ENCODE data around the gene AXIN2. TPM values are rescaled to one million over a fixed set of nuclear protein-coding genes. Genes with fewer than 3 reads are reported as not detected.

The AXIN2 gene
- total and polyA plus RNA-seq, 10 of the 15 experiments (the other 5 are each of a cell fraction or from before 2014, with no cell fraction given) = 0.47 to 7.8 (median 3.1) TPM

- ATAC-seq = peak; percentile 73
- WGBS (ENCODE audit: insufficient coverage, insufficient replicate concordance, low lambda C conversion rate, missing lambda C conversion rate) = 4% methylated on average over 8 of the region's 8 CpGs
- no peak overlapping the region for H3K4me3 ChIP-seq
- no peak overlapping the region for H3K9ac ChIP-seq (ENCODE audit: control insufficient read depth, insufficient read depth, low read length)
- POLR2A ChIA-PET = no interaction called here
- CTCF ChIA-PET = interaction anchor here (0.9 to 1.4 kb wide), 4 partner anchors 12 to 345 kb away, joined by 3 to 5 read pairs (median 3); no protein-coding TSS in a partner anchor
- intact Hi-C loops (cut with micrococcal nuclease; ENCODE audit: unreplicated experiment) (loop anchor here (5.0 to 10.0 kb wide), 2 partner anchors 226 to 348 kb away; no protein-coding TSS in a partner anchor), in situ Hi-C loops (cut with MboI) (loop anchor here (25.0 kb wide), 1 partner anchor 607 kb away; no protein-coding TSS in a partner anchor)
- no peak overlapping the region for H2AFZ ChIP-seq (ENCODE audit: control insufficient read depth, low read depth, low read length)
- H3K27me3 ChIP-seq (replicated peaks in 1 of 2; ENCODE audit: control insufficient read depth in 2 of 2, insufficient read depth in 2 of 2, low read length in 1 of 2) = no peaks in the 10 kb centered on the region
- no peak for FAIRE-seq
- no peaks in the 10 kb centered on the region for H3K79me2 ChIP-seq (ENCODE audit: control insufficient read depth, insufficient read depth, low read length)
- no peaks in the 10 kb centered on the region; the same call in 2 of the 3 replicates for H3K9me3 ChIP-seq (replicated peaks; ENCODE audit: control insufficient read depth, insufficient read depth, low read length)
- peak; percentile 40 for DNase-seq (ENCODE audit: low read depth, low spot score)
- H3K4me2 ChIP-seq (ENCODE audit: control insufficient read depth, insufficient read depth) = no peak overlapping the region; the same call in 1 of the 2 replicates
- TF ChIP-seq PAX5 (IDR thresholded peaks at IDR 0.05; ENCODE audit: borderline replicate concordance, low read depth, low read length) = peak; percentile 47; the same call in 1 of the 2 replicates
- peak in 1 of 2 experiments; percentile 46; a peak in 1 of 4 replicates for TF ChIP-seq BHLHE40 (IDR thresholded peaks at IDR 0.05; ENCODE audit: borderline replicate concordance in 1 of 2, low read depth in 2 of 2, low read length in 1 of 2)
- TF ChIP-seq EP300 (IDR thresholded peaks at IDR 0.05; ENCODE audit: borderline replicate concordance in 1 of 2, control insufficient read depth in 1 of 2, low read depth in 2 of 2, low read length in 2 of 2) = peak in 1 of 2 experiments; percentile 24; a peak in 1 of 4 replicates
- peak; percentile 68 for TF ChIP-seq RUNX3 (IDR thresholded peaks at IDR 0.05; ENCODE audit: low read length)
- TF ChIP-seq PAX8 (IDR thresholded peaks at IDR 0.05) = no peak
- TF ChIP-seq SUPT20H (IDR thresholded peaks at IDR 0.05; ENCODE audit: borderline replicate concordance, control insufficient read depth, low read depth, low read length) = no peak
- TF ChIP-seq, protein P1, sequence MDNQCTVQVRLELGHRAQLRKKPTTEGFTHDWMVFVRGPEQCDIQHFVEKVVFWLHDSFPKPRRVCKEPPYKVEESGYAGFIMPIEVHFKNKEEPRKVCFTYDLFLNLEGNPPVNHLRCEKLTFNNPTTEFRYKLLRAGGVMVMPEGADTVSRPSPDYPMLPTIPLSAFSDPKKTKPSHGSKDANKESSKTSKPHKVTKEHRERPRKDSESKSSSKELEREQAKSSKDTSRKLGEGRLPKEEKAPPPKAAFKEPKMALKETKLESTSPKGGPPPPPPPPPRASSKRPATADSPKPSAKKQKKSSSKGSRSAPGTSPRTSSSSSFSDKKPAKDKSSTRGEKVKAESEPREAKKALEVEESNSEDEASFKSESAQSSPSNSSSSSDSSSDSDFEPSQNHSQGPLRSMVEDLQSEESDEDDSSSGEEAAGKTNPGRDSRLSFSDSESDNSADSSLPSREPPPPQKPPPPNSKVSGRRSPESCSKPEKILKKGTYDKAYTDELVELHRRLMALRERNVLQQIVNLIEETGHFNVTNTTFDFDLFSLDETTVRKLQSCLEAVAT (IDR thresholded peaks at IDR 0.05) = 0 out of 2 replicates have a peak, but pooled peaks have one; percentile 23
- TF ChIP-seq SREBF2 (IDR thresholded peaks at IDR 0.05; ENCODE audit: low read length) = no peak
- TF ChIP-seq MEF2B (IDR thresholded peaks at IDR 0.05; ENCODE audit: partially characterized antibody, poor library complexity, severe bottlenecking) = peak; percentile 59
- TF ChIP-seq NR2F1 (conservative IDR thresholded peaks at IDR 0.05) = peak; percentile 84; the same call in 1 of the 2 replicates
- peak; percentile 57 to 70; a peak in 3 of 4 replicates for TF ChIP-seq IKZF2 (IDR thresholded peaks at IDR 0.05)
- TF ChIP-seq NBN (IDR thresholded peaks at IDR 0.05) = 0 out of 2 replicates have a peak, but pooled peaks have one; percentile 32
- TF ChIP-seq EED (IDR thresholded peaks at IDR 0.05; ENCODE audit: low read depth) = peak; percentile 34; the same call in 1 of the 2 replicates
- TF ChIP-seq IKZF1 (conservative IDR thresholded peaks at IDR 0.05) = peak; percentile 43; the same call in 1 of the 2 replicates
- H3K27ac ChIP-seq (ENCODE audit: control insufficient read depth, insufficient read depth) = no peak overlapping the region
- peaks cover 36% of the 10 kb centered on the region for H3K4me1 ChIP-seq (ENCODE audit: control insufficient read depth, insufficient read depth, low read length)
- H4K20me1 ChIP-seq (ENCODE audit: control insufficient read depth, insufficient read depth) = no peaks in the 10 kb centered on the region
- H3K36me3 ChIP-seq (ENCODE audit: control insufficient read depth in 2 of 2, insufficient read depth in 2 of 2, low read length in 1 of 2) = no peaks in the 10 kb centered on the region
- RAD21 ChIA-PET (ENCODE audit: unreplicated experiment) = interaction anchor here (1.0 kb wide), 1 partner anchor 12 kb away, joined by 3 read pairs; no protein-coding TSS in a partner anchor
- SMC1A ChIA-PET (ENCODE audit: uncharacterized antibody, unreplicated experiment) = interaction anchor here (1.1 to 2.9 kb wide), 3 partner anchors 12 to 141 kb away, joined by 3 to 8 read pairs (median 5); no protein-coding TSS in a partner anchor
- BruUV-seq (replicated peaks) = no TSS peak
Observed at GRCh38 chr17:65568918-65569317, 7.5 kb upstream of the AXIN2 start.
